ENCODE data around the gene KITLG. TPM values are rescaled to one million over a fixed set of nuclear protein-coding genes. Genes with fewer than 3 reads are reported as not detected.
"Not testable (repeated sequence)": the region's sequence is repeated elsewhere in the genome, so short reads cannot be mapped to it uniquely, and the experiment has no call there.

KITLG gene
- total RNA-seq, 4 donors from 2014 or later, result 10.5 to 44.6 (median 29.1) TPM

- H3K27ac ChIP-seq, result no peak overlapping the region
- DNase-seq, result no peak
- no peaks in the 10 kb centered on the region for H3K4me1 ChIP-seq
- no peaks in the 10 kb centered on the region for H3K27me3 ChIP-seq
- 88 to 95% methylated on average over 2 of the region's 2 CpGs for WGBS, 2 donors (ENCODE audit: low coverage in 1 of 2)
- H3K36me3 ChIP-seq, result peaks cover 0 to 12% (median 3%) of the 10 kb centered on the region in 4 donors
- in situ Hi-C loops (cut with MboI; ENCODE audit: low pct_ligation_motif_present in 1 of 4, low pct_unique_long_range_greater_than_20kb in 1 of 4, low sequenced_read_pairs in 3 of 4), result no loop called here
- TF ChIP-seq CTCF (IDR thresholded peaks at IDR 0.05), result no peak
- TF ChIP-seq POLR2A (IDR thresholded peaks at IDR 0.05), result no peak
- H3K9me3 ChIP-seq, result no peaks in the 10 kb centered on the region
- intact Hi-C loops (cut with DNase I; ENCODE audit: low total_unique reads), result no loop called here
- no peak overlapping the region for H3K4me3 ChIP-seq
Measured at GRCh38 chr12:88509851-88510250, 70.4 kb downstream of the KITLG start.

GRCh38 chr12:88509347-88509746 is 70.9 kb downstream of the KITLG start:
- intact Hi-C loops (cut with DNase I; ENCODE audit: low total_unique reads) (no loop called here), in situ Hi-C loops (cut with MboI; ENCODE audit: low pct_ligation_motif_present in 1 of 4, low pct_unique_long_range_greater_than_20kb in 1 of 4, low sequenced_read_pairs in 3 of 4) (no loop called here)
- no peak for TF ChIP-seq POLR2AphosphoS5 (IDR thresholded peaks at IDR 0.05)
- TF ChIP-seq EP300 (IDR thresholded peaks at IDR 0.05; ENCODE audit: low read depth), result no peak
- no peak for TF ChIP-seq CTCF (IDR thresholded peaks at IDR 0.05)
- no peak for TF ChIP-seq POLR2A (IDR thresholded peaks at IDR 0.05)
- no peaks in the 10 kb centered on the region for H3K9me3 ChIP-seq
- H3K27ac ChIP-seq, result no peak overlapping the region
- WGBS, 2 donors (ENCODE audit: low coverage in 1 of 2), result 93% methylated on average over 5 of the region's 5 CpGs; no CpG with 5 or more reads in 1 of the 2 donors
- H3K36me3 ChIP-seq, result peaks cover 0 to 13% (median 3%) of the 10 kb centered on the region in 4 donors
- DNase-seq, result no peak
- H3K4me1 ChIP-seq, result no peaks in the 10 kb centered on the region
- no peak overlapping the region for H3K4me3 ChIP-seq
- H3K27me3 ChIP-seq, result no peaks in the 10 kb centered on the region

GRCh38 chr12:88507851-88508250 is 72.4 kb downstream of the KITLG start:
- in situ Hi-C loops (cut with MboI; ENCODE audit: low pct_ligation_motif_present in 1 of 4, low pct_unique_long_range_greater_than_20kb in 1 of 4, low sequenced_read_pairs in 3 of 4); H3K4me3 ChIP-seq; DNase-seq; H3K9me3 ChIP-seq; intact Hi-C loops (cut with DNase I; ENCODE audit: low total_unique reads); H3K27me3 ChIP-seq; H3K4me1 ChIP-seq; H3K27ac ChIP-seq: not testable (repeated sequence)
- H3K36me3 ChIP-seq, result peaks cover 0 to 13% (median 3%) of the 10 kb centered on the region in 4 donors
- 92 to 95% methylated on average over 7 to 12 of the region's 12 CpGs for WGBS, 2 donors (ENCODE audit: low coverage in 1 of 2)

GRCh38 chr12:88507270-88507669 is 73.0 kb downstream of the KITLG start:
- H3K36me3 ChIP-seq, result peaks cover 0 to 13% (median 3%) of the 10 kb centered on the region in 4 donors

More at GRCh38 chr12:88507270-88507669, 73.0 kb downstream of the KITLG start:
- WGBS, 2 donors (ENCODE audit: low coverage in 1 of 2), result 76 to 88% methylated on average over 1 of the region's 1 CpG
- Histone ChIP-seq H3K27ac (no peak overlapping the region), H3K27me3 (no peaks in the 10 kb centered on the region), H3K4me3 (no peak overlapping the region), H3K4me1 (peaks cover 0 to 11% (median 4%) of the 10 kb centered on the region in 4 donors), H3K9me3 (no peaks in the 10 kb centered on the region)
- intact Hi-C loops (cut with DNase I; ENCODE audit: low total_unique reads), result no loop called here
- in situ Hi-C loops (cut with MboI; ENCODE audit: low pct_ligation_motif_present in 1 of 4, low pct_unique_long_range_greater_than_20kb in 1 of 4, low sequenced_read_pairs in 3 of 4), result no loop called here
- TF ChIP-seq POLR2A (IDR thresholded peaks at IDR 0.05) (no peak), POLR2AphosphoS5 (IDR thresholded peaks at IDR 0.05) (no peak), CTCF (IDR thresholded peaks at IDR 0.05) (no peak), EP300 (IDR thresholded peaks at IDR 0.05; ENCODE audit: low read depth) (no peak)
- DNase-seq, result no peak
